ENCODE data around the gene AQP9.
A peak's percentile ranks its signal among the peaks of the same experiment; 100 is the strongest.
"Not testable (repeated sequence)": the region's sequence is repeated elsewhere in the genome, so short reads cannot be mapped to it uniquely, and the experiment has no call there.

The AQP9 gene

DNA sequence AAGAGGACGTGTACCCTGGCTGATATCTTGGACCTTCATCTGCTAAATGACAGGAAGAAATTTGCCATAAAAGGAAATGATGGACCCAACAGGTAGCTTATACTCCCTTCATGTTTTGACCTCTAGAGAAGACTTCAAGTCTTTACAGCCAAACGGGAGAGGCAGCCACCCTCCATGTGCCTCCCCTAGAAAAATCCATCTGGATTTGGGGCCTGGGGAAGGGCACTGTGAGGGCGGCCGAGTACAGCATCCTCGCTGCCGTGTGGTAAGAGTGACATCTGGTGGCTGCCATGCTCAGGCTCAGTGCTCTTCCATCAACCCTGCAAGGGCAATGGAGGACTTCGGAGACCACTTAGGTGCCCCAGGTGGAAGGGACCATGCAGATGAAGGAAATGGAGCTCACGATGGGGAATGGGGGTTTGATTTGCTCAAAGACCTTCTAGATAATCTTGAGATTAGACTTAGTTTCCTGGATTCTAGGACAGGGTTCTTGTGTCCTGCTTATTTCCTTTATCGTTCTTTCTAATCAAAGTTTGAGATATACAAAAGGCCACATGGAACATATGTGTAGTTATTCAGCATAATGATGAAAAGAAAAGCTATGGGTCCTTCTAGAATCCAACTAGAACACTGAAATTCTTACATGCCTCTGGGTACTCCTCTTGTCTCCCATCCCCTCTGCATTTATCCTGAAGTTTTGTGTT lies 44.4 kb downstream of the AQP9 start:
- no peak for DNase-seq

DNA sequence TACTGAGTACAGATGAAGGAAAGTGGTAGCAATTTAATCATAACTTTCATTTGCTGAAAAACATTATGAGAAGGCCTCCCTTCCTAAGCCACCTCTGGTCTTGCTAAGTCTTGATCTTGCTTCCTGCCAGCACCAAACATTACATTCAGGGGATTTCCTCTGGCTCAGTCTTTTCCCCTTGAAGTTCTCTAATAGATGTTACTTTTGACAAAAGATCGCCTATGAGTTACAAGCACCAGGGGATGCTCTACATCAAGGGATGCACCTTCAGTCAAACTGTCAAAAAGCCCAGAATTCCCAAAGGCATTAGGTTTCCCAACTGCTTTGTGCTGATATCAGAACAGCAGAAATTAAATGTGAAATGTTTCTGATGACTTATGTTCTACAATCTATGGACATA lies 47.3 kb downstream of the AQP9 start:
- no peak for DNase-seq

DNA sequence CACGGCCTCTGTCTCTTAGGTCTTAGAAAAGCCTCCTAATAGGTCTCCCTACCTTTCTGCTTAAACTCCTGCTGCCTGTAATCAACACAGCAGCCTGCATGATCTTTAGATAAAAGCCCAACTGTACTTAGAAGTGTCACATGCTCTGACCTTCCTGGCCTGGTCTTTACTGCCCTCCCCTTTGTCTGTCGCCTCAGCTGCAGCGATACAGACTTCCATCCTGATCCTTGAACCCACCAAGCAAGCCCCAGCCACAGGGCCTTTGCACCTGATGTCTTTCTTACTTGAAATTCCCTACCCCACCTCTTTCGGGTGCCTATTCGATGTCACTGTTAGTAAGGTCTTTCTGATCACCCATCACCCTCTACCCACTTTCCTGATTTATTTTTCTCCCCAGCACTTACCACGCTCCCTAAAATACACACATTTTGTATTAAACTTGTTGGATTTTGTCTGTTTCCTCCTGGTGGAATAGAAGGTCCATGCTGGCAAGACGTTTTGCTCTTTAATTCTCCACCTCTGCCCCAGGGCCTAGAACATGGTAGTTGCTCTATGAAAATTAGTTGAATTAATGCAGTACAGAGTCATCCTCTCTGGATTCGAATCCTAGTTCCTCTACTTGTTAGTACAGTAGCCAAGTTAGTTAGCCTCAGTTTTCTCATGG lies 51.1 kb downstream of the AQP9 start:
- DNase-seq: no peak

DNA sequence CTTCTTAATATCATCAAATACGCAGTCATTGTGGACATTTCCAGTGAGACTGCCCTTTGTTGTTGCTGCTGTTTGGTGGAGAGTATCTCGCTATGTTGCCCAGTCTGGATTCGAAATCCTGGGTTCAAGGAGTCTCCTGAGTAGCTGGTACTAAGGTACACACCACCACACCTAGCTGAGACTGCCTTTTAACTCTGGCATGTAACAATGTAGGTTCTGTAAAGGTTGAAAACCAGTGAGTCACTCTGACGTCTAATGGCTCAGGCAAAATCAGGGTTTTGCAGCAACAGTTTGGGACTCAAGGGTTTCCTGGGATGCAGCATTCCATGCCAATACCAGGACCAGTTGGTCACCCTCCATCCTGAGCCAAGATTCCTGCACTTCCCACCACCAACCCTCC lies 52.2 kb downstream of the AQP9 start:
- DNase-seq: no peak

DNA sequence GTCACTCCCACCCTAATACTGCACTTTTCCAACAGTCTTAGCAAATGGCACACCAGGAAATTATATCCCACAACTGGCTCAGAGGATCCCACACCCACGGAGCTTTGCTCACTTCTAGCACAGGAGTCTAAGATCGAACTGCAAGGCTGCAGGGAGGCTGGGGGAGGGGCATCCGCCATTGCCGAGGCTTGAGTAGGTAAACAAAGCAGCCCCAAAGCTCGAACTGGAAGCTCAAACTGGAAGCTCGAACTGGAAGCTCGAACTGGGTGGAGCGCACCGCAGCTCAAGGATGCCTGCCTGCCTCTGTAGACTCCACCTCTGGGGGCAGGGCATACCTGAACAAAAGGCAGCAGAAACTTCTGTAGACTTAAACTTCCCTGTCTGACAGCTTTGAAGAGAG lies 55.5 kb downstream of the AQP9 start:
- DNase-seq: not testable (repeated sequence)

DNA sequence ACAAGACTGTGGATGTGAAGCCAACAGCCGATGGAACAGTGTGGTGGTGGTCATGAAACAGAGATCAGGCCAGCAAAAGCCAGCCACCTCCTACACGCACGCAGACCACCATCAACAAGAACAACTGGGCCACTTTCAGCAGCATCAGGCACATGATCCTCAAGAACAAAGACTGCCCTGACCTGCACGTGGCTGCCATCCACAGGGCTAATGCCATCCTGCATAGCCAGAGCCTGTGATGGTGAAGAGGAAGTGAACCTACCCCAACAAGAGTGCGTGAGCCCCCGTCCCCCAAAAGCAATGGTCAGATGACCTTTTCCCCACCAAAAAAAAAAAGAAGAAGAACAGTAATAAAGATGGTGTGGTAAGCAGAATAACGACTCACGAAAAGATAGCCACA lies 62.6 kb downstream of the AQP9 start:
- DNase-seq: no peak

DNA sequence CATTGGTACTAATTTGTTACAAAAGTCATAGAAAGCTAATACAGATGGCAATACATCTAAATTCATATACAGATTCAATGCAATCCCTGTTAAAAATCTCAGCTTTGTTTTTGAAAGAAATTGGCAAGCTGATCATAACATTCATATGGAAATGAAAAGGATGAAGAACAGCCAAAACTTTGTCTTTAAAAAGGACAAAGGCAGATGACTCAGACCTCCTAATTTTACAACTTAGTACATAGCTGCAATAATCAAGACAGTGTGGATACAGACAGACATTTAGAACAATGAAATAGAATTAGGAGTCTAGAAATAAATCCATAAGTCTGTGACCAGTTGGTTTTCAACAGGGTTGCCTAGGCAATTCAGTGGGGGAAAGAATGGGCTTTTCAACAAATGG lies 63.3 kb downstream of the AQP9 start:
- no peak for DNase-seq

DNA sequence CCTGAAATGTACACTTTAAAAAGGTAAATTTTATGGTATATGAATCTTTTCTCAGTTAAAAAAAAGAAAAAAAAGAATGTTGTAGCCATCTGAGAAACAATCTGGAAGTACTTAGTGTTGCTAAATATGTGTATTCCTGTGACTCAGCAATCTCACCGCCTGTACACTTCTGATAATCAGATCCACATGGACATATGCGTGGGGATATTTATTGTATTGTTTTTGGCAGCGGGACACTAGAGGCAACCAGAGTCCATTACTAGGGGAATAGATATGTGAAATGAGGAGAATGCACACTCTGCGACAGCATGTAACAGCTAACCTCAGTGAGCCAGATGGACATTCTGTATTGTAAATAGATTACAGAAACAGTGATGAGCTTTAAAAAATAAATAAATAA lies 65.4 kb downstream of the AQP9 start:
- peak; percentile 39 for DNase-seq

DNA sequence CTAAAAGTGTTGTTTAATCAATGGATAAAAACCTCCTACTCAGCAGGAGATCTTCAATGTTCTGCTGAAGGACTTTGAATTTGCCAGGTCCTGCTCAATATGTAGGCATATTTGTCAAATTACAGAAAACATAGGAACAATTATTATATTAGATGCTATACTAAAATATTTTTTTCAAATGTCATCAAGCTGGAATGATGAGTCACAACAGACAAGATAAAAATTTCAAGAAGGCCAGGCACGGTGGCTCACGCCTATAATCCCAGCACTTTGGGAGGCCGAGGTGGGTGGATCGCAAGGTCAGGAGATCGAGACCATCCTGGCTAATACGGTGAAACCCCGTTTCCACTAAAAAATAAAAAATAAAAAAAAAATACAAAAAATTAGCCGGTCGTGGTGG lies 68.0 kb downstream of the AQP9 start:
- no peak for DNase-seq

DNA sequence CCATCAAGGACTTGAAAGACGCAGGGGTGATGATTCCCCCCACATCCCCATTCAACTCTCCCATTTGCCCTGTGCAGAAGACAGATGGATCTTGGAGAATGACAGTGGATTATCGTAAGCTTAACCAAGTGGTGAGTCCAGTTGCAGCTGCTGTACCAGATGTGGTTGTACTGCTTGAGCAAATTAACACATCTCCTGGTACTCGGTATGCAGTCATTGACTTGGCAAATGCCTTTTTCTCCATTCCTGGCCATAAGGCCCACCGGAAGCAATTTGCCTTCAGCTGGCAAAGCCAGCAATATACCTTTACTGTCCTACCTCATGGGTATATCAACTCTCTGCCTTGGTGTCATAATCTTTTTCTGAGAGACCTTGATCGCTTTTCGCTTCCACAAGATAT lies 70.0 kb downstream of the AQP9 start:
- not testable (repeated sequence) for DNase-seq

DNA sequence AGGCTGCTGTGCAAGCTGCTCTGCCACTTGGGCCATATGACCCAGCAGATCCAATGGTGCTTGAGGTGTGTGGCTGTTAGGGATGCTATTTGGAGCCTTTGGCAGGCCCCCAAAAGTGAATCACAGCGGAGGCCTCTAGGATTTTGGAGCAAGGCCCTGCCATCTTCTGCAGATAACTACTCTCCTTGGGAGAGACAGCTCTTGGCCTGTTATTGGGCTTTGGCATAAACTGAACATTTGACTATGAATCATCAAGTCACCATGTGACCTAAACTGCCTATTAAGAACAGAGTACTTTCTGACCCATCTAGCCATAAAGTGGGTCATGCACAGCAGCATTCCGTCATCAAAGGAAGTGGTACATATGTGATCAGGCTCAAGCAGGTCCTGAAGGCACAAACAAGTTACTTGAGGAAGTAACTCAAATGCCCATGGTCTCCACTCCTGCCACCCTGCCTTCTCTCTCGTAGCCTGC lies 70.9 kb downstream of the AQP9 start:
- peak; percentile 86 for DNase-seq

DNA sequence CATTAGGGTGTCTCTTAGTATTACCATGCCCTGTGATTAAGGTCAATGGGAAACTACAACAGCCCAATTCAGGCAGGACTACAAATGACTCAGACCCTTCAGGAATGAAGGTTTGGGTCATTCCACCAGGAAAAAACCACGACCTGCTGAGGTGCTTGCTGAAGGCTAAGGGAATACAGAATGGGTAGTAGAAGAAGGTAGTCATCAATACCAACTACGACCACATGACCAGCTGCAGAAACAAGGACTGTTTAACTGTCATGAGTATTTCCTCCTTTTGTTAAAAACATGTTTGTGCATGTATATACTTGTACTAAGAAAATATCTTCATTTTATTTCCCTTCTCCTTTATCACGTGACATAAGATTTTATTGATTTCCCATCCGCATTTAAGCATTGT lies 71.8 kb downstream of the AQP9 start:
- not testable (repeated sequence) for DNase-seq

DNA sequence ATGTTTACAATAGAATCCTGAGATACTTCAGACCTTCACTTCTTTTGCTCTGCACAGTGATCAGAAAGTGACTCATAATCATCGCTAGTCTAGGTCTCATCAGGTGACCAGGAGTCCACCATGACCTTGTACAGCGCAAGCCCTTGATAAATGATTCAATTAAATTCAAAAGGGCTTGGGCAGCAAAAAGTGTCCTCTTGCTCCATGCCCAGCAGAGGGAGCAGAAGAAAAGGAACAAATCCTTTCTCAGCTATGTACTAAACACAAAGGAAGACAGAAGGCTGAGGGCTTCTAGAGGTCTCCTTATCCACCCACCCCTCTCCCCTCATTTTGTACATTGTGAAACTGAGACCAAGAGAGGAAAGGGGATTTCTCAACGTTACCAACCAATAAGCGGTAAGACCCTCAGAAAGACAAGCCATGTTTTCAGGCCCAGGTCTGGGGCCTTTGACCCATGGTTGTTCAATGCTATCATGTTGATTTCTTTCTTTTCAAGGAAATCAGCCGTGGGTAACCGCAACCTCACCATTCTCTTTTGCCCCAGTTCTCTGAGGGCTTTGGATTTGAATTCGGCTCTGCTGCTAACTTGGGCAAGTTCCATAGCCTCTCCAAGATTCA lies 74.8 kb downstream of the AQP9 start:
- DNase-seq: peak; percentile 53

DNA sequence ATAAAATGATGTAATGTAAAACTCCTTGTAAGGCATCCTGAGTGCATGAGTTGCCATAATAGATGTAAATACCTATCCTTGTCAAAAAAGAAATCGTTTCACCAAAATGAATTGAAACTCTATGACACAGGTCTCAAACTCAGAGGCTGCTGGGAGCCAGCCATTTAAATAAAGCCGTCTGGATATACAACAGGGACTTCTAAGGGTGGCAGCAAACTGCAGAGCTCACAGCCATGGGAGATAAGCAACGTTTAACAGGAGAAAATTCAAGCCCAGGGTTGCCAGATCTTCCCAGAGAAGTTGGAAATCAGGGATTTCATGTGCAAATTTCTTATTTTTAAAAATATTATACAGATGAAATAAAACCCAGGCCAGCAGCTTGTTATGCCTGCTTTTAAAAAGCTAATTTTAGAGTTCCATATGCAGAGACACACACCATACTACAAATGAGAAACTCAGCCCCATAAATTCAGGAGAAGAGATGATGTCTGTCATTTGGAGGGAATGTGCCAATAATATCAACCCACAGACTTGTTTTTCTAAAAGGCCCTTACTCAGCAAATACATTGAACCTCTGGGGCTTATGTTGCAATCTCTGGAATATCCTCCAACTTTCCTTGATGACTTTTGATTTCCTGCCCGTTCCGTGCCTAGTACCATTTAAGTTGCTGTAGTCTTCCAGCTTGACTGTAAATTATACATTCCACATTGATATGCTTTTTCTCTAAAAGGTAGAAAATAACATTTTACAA lies 75.6 kb downstream of the AQP9 start:
- peak; percentile 28 for DNase-seq

DNA sequence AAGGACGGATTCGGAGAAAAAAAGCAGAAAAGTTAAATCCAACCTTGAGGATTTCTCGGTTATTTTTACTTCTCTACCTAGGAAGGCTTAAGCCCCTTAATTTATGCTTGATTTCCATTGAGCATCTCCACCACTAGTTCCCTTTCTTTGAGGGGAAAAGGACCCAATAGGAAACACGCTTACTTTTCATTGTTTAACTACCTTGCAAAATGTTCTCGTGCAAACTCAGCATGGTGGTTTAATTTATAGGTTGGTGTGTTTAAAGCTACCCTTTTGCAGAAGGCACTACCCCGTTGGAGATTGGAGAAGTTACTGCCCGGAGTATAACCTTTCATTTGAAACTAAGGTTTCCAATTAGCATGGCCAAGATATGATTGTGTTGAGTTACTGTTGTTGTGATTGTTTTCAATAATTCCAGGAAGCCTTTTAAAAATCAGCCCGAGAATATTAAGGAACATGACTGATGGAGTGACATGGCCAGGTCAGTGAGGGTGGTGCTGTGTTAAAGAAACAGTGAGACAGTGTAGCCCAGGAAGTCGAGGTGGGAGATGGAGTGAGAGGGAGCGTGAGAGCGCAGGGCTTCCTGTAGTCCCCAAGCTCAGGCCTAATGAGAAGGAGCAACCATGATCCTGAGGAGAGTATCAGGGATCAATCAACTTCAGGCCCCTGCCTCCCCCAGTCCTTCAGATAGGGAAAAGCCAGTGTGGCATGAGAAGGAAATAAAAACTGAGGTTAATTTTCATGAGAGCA lies 76.6 kb downstream of the AQP9 start:
- DNase-seq: no peak

DNA sequence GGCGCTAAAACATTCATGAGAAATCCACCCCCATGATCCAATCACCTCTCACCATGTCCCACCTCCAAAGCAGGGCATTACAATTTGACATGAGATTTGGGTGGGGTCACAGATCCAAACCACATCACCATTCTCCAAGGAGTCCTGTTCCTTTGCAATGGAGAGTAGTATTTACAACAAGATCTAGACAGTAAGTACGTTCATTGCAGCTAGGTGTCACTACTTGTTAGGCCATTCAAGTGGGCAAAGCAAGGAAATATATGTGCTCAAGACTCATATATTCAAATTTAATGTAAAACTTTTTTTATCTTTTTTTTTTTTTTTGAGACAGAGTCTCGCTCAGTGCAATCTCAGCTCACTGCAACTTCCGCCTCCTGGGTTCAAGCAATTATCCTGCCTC lies 79.3 kb downstream of the AQP9 start:
- DNase-seq: no peak

DNA sequence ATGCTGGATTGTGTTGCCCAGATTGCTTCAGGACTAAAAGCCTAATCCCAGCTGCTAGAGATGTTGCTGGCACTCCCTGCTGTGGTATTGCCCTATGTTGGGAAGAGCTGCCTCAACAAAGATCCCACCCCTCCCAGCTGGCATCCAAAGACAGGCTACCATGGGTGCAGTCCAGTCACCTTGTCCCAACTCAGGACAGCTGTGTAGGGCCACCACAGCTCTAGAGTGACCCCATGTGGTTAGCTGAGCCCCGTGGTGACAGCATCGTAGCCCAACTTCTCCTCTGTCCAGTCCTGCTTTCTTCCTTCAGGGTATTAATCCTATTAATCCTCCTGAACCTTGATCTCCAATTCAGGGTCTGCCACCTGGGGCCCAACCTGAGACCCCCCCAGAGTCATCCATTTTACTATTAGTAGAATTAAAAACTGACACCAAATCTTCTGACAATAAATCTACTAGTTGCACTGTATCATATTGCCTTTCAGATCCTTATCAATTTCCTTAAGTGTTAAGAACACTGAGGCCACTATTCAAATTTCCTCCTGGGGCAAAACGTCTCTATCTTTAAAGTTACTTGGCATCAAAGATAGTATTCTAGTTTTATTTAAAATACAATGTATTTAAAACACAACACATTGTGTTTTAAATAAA lies 83.5 kb downstream of the AQP9 start:
- DNase-seq: peak; percentile 64

DNA sequence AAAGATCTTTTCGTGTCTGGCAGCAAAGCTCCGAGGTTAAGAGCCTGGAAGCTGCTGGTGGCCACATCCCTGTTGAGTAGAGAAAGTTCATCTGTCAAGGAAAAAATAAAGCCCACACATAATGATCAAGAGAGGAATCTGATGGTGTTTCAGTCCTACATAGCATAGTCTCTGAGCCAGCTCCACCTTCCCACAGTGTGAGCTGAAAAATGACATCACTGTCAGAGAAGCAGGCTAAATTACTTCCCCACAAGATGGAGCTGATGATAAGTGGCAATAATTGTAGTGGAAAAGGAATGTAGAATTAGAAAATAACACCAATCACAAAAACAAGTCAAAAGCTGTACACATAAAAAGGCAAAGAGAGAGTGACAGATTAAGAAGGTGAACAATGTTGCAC lies 84.5 kb downstream of the AQP9 start:
- DNase-seq: peak; percentile 36

DNA sequence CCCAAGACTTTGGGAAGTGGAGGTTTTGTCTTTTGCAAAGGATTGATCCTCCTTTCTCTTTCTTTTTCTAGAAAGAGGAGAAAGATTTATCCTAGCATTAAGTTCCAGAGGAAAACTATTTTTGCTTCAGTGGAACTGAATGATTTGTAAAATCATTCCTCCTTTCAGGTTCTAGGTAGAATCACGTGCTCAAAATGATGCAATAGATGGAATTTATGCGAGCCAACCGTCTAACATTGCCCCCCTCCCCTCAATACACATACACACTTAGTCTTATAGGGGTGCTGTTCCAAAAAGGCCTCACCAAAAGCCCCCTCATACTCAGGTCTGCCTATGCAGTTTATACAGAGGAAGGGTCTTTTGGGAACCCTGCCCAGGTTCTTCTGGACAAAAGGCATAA lies 85.3 kb downstream of the AQP9 start:
- DNase-seq: no peak

DNA sequence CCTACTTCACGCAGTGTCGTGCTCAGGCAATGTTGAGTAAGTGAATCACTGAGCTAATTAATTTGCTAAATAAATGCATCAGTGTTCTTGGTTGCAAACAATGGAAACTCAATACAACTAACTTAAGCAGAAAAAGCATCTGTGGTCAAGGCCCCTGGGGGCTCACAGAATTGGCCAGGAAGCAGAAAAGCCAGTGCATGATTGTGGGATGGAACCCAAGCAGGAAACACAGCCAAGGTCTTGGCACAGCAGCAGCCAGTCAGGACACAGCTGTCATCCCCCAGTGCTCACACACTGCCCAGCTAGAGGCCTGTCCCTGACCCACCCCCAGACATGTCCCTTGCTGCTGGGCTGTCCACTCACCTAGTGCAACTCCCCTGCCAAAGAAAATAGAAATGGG lies 85.9 kb downstream of the AQP9 start:
- no peak for DNase-seq

DNA sequence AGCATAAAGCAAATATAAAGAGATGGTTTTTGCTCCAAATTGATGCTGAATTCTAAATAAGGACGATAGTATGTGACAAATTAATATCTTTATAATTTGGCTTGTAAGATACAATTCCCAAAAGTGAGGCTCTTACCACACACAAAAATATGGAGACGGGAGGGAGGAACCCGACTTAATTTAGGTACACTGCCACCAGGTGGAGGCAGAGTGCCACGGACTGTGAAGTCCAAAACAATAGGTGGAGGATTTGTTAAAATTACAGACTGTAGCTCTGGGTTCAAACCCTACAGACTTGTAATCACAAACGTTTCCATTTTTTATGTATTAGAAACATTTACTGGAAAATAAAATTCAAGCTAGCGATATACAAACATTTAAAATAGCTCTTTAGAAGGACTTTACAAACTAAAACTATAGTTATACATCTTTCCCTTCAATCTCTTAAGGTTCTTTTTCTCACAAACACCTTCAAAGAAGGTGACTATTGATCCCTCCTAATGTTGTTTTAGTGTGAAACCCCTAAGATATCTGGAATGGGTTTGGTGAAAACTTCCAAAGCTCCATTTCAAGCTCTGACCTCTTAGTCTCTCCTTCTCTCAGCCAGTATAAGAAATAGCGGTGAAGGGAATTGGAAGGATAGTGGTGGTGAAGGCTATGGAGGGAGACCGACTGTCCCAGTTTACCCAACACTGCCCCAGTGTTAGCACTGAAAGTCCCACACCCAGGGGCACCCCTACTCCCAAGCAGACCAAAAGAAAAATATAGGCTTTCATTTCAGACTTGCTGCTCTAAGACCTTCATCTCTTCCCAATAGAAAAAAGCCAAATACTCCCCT lies 89.7 kb downstream of the AQP9 start:
- peak; percentile 76 for DNase-seq
